Measurements from ENCODE around the gene PARS2.
A peak's percentile ranks its signal among the peaks of the same experiment; 100 is the strongest.

Gene PARS2

DNA sequence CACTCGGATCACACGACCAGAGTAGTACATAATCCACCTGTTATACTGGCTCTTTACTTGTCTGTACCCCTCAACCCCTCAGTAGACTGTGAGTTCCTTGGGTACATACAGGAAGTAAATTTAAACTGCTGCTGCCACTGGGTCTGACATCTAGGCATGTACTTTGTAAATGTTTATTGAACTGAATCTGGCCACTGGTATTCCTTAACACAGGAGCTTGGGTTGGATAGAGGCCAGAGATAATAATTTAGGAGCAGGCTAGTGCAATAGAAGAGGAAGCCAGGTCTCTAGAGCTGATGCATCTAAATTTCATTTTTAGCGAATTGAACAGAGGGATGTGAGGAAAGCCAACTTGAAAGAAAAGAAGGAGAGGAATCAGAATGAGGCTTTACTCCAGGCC, 36.3 kb downstream of the PARS2 start:
- H3K4me3 ChIP-seq: no peak overlapping the region
- peaks cover 64 to 83% (median 70%) of the 10 kb centered on the region in 3 donors for H3K36me3 ChIP-seq
- TF ChIP-seq, protein P1, sequence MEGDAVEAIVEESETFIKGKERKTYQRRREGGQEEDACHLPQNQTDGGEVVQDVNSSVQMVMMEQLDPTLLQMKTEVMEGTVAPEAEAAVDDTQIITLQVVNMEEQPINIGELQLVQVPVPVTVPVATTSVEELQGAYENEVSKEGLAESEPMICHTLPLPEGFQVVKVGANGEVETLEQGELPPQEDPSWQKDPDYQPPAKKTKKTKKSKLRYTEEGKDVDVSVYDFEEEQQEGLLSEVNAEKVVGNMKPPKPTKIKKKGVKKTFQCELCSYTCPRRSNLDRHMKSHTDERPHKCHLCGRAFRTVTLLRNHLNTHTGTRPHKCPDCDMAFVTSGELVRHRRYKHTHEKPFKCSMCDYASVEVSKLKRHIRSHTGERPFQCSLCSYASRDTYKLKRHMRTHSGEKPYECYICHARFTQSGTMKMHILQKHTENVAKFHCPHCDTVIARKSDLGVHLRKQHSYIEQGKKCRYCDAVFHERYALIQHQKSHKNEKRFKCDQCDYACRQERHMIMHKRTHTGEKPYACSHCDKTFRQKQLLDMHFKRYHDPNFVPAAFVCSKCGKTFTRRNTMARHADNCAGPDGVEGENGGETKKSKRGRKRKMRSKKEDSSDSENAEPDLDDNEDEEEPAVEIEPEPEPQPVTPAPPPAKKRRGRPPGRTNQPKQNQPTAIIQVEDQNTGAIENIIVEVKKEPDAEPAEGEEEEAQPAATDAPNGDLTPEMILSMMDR (IDR thresholded peaks at IDR 0.05): no peak
- H3K27ac ChIP-seq: no peak overlapping the region
- no peaks in the 10 kb centered on the region for H3K9me3 ChIP-seq
- intact Hi-C loops (cut with DNase I; ENCODE audit: low total_unique reads): no loop called here
- peaks cover 0 to 6% (median 0%) of the 10 kb centered on the region in 4 donors for H3K4me1 ChIP-seq
- no peak for DNase-seq
- no peaks in the 10 kb centered on the region for H3K27me3 ChIP-seq

DNA sequence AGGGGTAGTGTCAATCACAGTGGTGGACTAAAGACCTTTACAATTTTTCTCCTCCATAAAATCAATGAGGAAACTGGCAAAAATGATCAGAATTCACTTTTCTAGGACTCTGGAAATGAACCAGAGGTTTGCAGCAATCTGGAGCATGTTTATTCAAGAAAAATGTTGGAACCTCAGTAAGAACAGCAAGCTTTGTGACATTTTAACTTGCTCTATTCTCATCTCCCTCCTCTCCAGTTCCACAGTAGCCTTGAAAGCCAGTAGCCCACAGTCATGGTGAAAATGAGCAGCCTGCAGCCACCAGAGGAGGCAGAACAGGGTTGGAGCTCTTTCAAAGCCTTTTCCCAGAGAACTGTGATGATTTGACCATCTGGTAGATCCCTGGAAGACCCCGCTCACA, 39.6 kb downstream of the PARS2 start:
- H3K9me3 ChIP-seq: no peaks in the 10 kb centered on the region

DNA sequence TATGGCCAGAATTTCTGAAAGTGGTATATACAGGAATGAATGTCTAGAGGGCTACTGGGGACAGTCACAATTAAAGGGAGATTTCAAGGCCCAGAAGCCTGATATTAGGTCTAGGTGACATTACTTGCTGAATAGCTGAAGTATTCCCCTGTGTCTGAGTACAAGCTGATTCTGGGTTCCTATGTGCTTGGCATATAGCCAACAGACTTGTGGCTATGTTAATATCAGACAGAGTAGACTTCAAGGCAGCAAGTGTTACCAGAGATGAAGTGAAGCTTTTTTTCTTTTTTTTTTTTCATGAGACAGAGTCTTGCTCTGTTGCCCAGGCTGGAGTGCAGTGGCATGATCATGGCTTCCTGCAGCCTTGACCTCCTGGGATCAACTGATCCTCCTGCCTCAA, 40.3 kb downstream of the PARS2 start:
- Histone ChIP-seq H3K9me3 (no peaks in the 10 kb centered on the region), H3K4me3 (no peak overlapping the region), H3K36me3 (peaks cover 46 to 83% (median 52%) of the 10 kb centered on the region in 3 donors), H3K4me1 (peaks cover 0 to 6% (median under 1%) of the 10 kb centered on the region in 4 donors), H3K27me3 (no peaks in the 10 kb centered on the region), H3K27ac (no peak overlapping the region)
- TF ChIP-seq, protein P1 (IDR thresholded peaks at IDR 0.05): no peak
- intact Hi-C loops (cut with DNase I; ENCODE audit: low total_unique reads): no loop called here
- no peak for DNase-seq

More for the DNA sequence above, 39.6 kb downstream of the PARS2 start:
- intact Hi-C loops (cut with DNase I; ENCODE audit: low total_unique reads): no loop called here
- Histone ChIP-seq H3K4me1 (peaks cover 0 to 6% (median 0%) of the 10 kb centered on the region in 4 donors), H3K36me3 (peaks cover 49 to 83% (median 53%) of the 10 kb centered on the region in 3 donors), H3K27me3 (no peaks in the 10 kb centered on the region), H3K4me3 (no peak overlapping the region), H3K27ac (no peak overlapping the region)
- no peak for DNase-seq
- TF ChIP-seq, protein P1 (IDR thresholded peaks at IDR 0.05): no peak

- DNase-seq: no peak
- H3K4me1 ChIP-seq: peaks cover 0 to 5% (median 1%) of the 10 kb centered on the region in 4 donors
- no peak overlapping the region for H3K27ac ChIP-seq
- intact Hi-C loops (cut with DNase I; ENCODE audit: low total_unique reads): no loop called here
- no peak overlapping the region for H3K4me3 ChIP-seq
- H3K9me3 ChIP-seq: no peaks in the 10 kb centered on the region
- H3K36me3 ChIP-seq: peaks cover 46 to 83% (median 49%) of the 10 kb centered on the region in 3 donors
- TF ChIP-seq, protein P1 (IDR thresholded peaks at IDR 0.05): no peak
- no peaks in the 10 kb centered on the region for H3K27me3 ChIP-seq
These were observed 42.6 kb downstream of the PARS2 start for GRCh38 chr1:54721719-54722118.

DNA sequence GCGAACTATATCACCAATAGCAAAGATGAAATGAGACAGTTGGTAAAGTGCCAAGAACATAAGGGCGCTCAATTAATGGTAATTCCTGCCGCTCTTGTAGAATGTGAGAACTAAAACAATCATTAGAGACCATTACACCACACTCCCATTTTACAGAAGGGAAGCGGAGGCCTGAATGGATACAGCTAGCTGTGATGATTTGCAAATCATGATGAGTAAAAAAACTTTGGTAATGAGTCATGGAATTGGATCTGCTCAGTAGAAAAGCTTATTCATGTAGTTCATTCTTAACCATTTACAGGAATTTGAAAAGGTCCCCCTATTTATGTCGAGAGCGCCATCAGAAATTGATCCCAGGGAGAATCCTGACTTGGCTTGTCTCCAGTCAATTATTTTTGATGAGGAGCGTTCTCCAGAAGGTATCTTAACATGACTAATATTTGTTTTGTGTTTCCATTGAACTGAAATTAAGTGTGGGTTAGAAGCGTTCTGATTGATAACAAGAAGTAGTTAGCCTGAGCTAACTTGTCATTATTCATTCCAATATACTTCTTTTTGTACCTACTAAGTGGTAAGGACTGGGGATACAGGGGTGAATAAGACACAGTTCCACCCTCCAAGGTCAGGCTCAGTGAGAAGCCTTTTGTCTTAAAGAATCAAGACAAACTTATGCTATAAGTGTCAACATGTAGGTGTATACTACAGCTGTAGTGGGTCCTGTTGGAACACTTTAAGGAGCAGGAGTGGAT, 47.9 kb downstream of the PARS2 start:
- Histone ChIP-seq H3K9me3 (no peaks in the 10 kb centered on the region), H3K27ac (peak overlapping the region; percentile 81 to 84), H3K27me3 (no peaks in the 10 kb centered on the region), H3K4me3 (peak overlapping the region; percentile 70 to 76), H3K36me3 (peaks cover 1 to 32% (median 10%) of the 10 kb centered on the region in 3 donors), H3K4me1 (peaks cover 0 to 18% (median 8%) of the 10 kb centered on the region in 4 donors)
- DNase-seq: no peak
- TF ChIP-seq, protein P1 (IDR thresholded peaks at IDR 0.05): no peak
- intact Hi-C loops (cut with DNase I; ENCODE audit: low total_unique reads): no loop called here
